Uterus (tissue), 4 donors: ENCODE measurements around the gene E2F4. TPM values are rescaled to one million over a fixed set of nuclear protein-coding genes. Genes with fewer than 3 reads are reported as not detected.
A peak's percentile ranks its signal among the peaks of the same experiment; 100 is the strongest.

ENCODE experiments used
- DNase-seq, 2 donors: peaks; one replicate each; pipeline ENCODE4 v3.0.0-alpha.2; 2019 to 2020
- H3K27ac ChIP-seq, 2 donors: fragments of 200-600 bp; sonication (generic); 1 replicate in 1 of 2; 2 replicates in 1 of 2; pipeline ENCODE4 v1.5.1; 2016 to 2018
- H3K27me3 ChIP-seq, 2 donors: fragments of 200-600 bp; sonication (generic); one replicate each; pipeline ENCODE4 v1.5.1; 2018 to 2019; ENCODE audit warnings: control low read depth in 1 of 2
- H3K36me3 ChIP-seq, 2 donors: fragments of 200-600 bp; sonication (generic); one replicate each; pipeline ENCODE4 v1.5.1; 2019; ENCODE audit warnings: control low read depth in 1 of 2
- H3K4me1 ChIP-seq, 2 donors: fragments of 200-600 bp; sonication (generic); one replicate each; pipeline ENCODE4 v1.5.1; 2018 to 2019; ENCODE audit warnings: control low read depth in 1 of 2
- H3K4me3 ChIP-seq, 2 donors: fragments of 200-600 bp; sonication (generic); 1 replicate in 1 of 2; 2 replicates in 1 of 2; pipeline ENCODE4 v1.5.1; 2018 to 2019; ENCODE audit warnings: mild to moderate bottlenecking in 1 of 2
- H3K9me3 ChIP-seq, 2 donors: fragments of 200-600 bp; sonication (generic); one replicate each; pipeline ENCODE4 v1.5.1; 2019; ENCODE audit warnings: control low read depth in 1 of 2
- POLR2A ChIP-seq, 2 donors: fragments of 450-650 bp; IDR thresholded peaks; one replicate each; pipeline ENCODE4 v1.6.1; 2016; ENCODE audit warnings: antibody characterized with exemption in 2 of 2, mild to moderate bottlenecking in 1 of 2, moderate library complexity in 1 of 2
- intact Hi-C: fragments of 100-400 bp; cut with DNase I; formaldehyde crosslinking; loops from one replicate; pipeline ENCODE4 v1.15.1; 2023; ENCODE audit warnings: low total_unique reads
- total RNA-seq, 4 donors: library from RNA; depleted of rRNA in 3 of 4; stranded (reverse); fragments of >200 nt in 3 of 4; gene quantifications; one replicate each; pipeline versions ENCODE4 v1.1.0 to v1.2.4, GENCODE V29; 2014 to 2023
- TF ChIP-seq, protein P1 (sequence below), 4 experiments: fragments of 200-600 bp in 2 of 4; fragments of 450-650 bp in 2 of 4; sonication (generic) in 2 of 4; IDR thresholded peaks; one replicate each; pipeline ENCODE4 v1.5.1; 2016 to 2019; ENCODE audit warnings: antibody characterized with exemption in 4 of 4, mild to moderate bottlenecking in 2 of 4, moderate library complexity in 1 of 4
- donor health status: DM: yes; HTN: yes; CAD: no.

The E2F4 gene
- total RNA-seq, 4 donors from 2014 or later, result 49.2 to 294 (median 77.1) TPM

DNA sequence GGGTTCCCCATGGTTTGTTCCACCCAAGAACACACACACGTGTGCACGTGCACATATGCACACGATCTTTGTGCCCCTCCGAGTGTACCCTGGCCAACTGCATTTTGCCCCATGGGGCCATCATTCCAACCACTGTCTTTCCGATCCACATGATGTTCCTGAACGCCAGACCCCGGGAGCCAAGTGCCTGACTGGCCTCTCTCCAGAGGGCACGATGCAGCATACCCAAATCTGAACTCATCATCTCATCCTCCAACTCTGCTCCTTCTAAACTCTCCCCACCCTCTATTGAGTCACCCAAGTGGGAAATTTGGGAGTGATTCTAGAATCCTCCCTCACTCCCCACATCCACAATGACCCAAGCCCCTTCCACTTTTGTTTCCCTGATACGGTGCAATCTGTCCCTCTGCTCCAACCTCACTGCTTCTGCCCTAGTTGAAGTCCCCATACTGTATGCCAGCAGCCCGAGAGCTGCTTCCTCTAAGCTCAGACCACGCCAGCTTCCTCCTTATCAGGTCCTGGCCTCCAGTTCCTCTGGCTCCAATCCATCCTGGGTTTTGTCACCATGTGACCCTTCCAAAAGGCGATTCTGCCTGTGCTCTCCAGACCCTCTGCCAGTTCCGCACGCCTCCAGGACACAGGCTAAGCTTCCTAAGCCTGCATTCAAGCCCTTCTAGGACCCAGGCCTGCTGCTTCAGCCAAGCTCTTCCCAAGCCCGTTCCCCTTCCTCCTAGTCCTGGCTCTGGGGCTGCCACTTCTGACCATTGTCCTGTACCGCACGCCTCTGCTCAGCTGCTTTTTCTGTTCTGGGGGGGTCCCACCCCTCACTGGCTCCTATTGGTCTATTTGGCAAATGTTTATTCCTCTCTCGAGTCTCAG lies 24.9 kb downstream of the E2F4 start:
- Histone ChIP-seq H3K9me3 (no peaks in the 10 kb centered on the region), H3K4me1 (no peaks in the 10 kb centered on the region), H3K4me3 (no peak overlapping the region), H3K27me3 (no peaks in the 10 kb centered on the region), H3K27ac (peak overlapping the region in 1 of 2 donors; percentile 1), H3K36me3 (no peaks in the 10 kb centered on the region)
- TF ChIP-seq POLR2A (IDR thresholded peaks at IDR 0.05), result no peak
- TF ChIP-seq, protein P1, sequence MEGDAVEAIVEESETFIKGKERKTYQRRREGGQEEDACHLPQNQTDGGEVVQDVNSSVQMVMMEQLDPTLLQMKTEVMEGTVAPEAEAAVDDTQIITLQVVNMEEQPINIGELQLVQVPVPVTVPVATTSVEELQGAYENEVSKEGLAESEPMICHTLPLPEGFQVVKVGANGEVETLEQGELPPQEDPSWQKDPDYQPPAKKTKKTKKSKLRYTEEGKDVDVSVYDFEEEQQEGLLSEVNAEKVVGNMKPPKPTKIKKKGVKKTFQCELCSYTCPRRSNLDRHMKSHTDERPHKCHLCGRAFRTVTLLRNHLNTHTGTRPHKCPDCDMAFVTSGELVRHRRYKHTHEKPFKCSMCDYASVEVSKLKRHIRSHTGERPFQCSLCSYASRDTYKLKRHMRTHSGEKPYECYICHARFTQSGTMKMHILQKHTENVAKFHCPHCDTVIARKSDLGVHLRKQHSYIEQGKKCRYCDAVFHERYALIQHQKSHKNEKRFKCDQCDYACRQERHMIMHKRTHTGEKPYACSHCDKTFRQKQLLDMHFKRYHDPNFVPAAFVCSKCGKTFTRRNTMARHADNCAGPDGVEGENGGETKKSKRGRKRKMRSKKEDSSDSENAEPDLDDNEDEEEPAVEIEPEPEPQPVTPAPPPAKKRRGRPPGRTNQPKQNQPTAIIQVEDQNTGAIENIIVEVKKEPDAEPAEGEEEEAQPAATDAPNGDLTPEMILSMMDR (IDR thresholded peaks at IDR 0.05), result no peak
- intact Hi-C loops, result no loop called here
- DNase-seq, result peak in 1 of 2 donors; percentile 50

DNA sequence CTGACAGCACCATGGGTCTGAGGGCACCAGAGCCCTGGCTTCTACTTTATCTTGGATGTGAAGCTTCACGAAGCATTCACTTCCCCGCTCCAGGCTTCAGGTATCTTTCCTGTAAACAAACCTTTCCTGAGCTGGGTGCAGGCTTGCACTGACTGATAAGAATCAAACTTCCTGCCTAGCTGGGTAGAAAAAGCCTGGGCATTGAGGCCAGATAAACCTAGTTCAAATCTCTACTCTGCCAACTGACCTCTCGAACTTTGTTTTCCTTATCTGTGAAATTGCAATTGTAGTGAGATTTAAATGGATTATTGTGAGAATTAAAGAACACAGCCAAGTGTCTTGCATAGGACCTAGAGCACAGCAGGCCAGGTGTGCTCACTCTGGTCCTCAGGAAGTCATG lies 32.0 kb downstream of the E2F4 start:
- no peak for DNase-seq
- H3K4me3 ChIP-seq, result no peak overlapping the region
- no peak for TF ChIP-seq POLR2A (IDR thresholded peaks at IDR 0.05)
- TF ChIP-seq, protein P1 (IDR thresholded peaks at IDR 0.05), result no peak

DNA sequence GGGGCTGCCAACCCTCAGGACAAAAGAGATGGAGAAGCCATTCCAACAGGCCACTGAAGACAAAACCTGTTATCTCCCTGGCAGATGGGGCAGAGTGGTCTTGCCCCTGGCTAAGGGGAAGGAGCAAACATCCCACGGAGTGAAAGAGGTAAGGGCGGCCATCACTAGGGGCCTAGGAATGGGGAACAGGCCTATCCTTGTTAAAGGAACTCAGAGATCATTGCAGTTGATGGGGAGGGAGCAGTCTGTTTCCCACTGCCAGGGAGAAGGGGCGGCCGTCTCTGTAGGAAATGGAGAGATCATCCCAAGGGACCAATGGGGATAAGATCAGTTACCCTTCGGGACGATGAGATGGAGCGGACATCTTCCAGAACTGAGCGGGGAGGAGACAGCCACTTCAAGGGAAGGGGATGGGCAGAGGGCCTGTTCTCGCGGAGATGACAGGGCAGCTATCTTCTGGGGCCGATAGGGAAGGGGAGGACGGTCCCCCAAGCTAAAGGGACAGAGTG lies 34.4 kb downstream of the E2F4 start:
- TF ChIP-seq, protein P1 (IDR thresholded peaks at IDR 0.05), result no peak
- TF ChIP-seq POLR2A (IDR thresholded peaks at IDR 0.05), result no peak
- peak overlapping the region; percentile 79 to 88 for H3K27ac ChIP-seq
- H3K4me1 ChIP-seq, result peaks cover 4 to 12% of the 10 kb centered on the region in 2 donors
- no peak for DNase-seq
- H3K9me3 ChIP-seq, result no peaks in the 10 kb centered on the region
- H3K27me3 ChIP-seq, result no peaks in the 10 kb centered on the region
- intact Hi-C loops, result no loop called here
- H3K4me3 ChIP-seq, result peak overlapping the region; percentile 97 to 98
- no peaks in the 10 kb centered on the region for H3K36me3 ChIP-seq

More for the DNA sequence above, 32.0 kb downstream of the E2F4 start:
- Histone ChIP-seq H3K27me3 (no peaks in the 10 kb centered on the region), H3K36me3 (no peaks in the 10 kb centered on the region), H3K27ac (no peak overlapping the region), H3K9me3 (no peaks in the 10 kb centered on the region), H3K4me1 (peaks cover 4 to 12% of the 10 kb centered on the region in 2 donors)
- intact Hi-C loops, result no loop called here

DNA sequence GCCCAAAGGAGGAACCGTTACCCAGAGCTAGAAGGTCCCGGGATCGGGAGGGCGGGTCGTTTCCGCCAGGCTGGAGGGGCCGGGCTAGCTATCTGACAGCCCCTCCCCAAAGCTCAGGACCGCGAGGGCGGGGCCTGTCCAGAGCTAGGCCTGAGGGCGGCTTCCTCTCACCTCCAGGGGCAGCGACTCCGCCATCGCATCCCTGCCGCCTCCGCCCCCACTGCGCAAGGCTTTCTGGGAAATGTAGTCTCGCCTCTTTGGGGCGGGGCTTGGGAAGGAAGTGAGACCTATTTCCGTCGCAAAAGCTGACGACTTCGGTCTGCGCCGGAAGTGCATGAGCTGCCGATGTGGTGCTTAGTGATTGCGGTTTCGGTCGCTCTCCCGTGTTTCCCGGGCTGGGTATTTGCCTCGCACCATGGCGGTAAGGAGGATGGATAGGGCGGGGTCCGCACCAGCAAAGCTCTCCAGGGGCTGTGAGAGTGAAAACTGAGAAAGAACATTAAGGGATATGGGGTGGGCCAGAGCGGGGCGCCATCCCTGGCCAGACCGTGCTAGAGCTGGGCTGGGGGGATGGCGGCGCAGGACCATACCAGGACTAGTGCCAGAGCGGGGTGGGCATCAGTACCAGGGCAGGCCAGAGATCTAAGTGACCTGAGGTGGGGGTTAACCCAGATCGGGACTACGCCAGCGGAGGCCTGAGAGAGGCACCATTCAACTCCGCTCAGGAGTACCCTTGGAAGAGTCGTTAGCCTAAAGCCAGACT lies 35.0 kb downstream of the E2F4 start, which contains the start of gene TMEM208:
TMEM208 (plus strand) TSS at position 327 of the 763 bp plus-strand sequence; CDS start at position 416, 89 bp downstream.
- H3K27me3 ChIP-seq, result no peaks in the 10 kb centered on the region
- H3K36me3 ChIP-seq, result no peaks in the 10 kb centered on the region
- intact Hi-C loops, result no loop called here
- peak within 1 kb of the TSS; percentile 79 to 88 for H3K27ac ChIP-seq
- H3K4me1 ChIP-seq, result peaks cover 4 to 12% of the 10 kb centered on the region in 2 donors
- TF ChIP-seq, protein P1 (IDR thresholded peaks at IDR 0.05), result peak; percentile 22 to 59 (median 36)
- TF ChIP-seq POLR2A (IDR thresholded peaks at IDR 0.05), result peak; percentile 74 to 81
- DNase-seq, result peak; percentile 98
- H3K4me3 ChIP-seq, result peak within 1 kb of the TSS; percentile 97 to 98
- no peaks in the 10 kb centered on the region for H3K9me3 ChIP-seq
